ENCODE results near the gene LRIT1. TPM values are rescaled to one million over a fixed set of nuclear protein-coding genes. Genes with fewer than 3 reads are reported as not detected.

Gene LRIT1
- total RNA-seq, 2 experiments from 2014 or later, result not detected

DNA sequence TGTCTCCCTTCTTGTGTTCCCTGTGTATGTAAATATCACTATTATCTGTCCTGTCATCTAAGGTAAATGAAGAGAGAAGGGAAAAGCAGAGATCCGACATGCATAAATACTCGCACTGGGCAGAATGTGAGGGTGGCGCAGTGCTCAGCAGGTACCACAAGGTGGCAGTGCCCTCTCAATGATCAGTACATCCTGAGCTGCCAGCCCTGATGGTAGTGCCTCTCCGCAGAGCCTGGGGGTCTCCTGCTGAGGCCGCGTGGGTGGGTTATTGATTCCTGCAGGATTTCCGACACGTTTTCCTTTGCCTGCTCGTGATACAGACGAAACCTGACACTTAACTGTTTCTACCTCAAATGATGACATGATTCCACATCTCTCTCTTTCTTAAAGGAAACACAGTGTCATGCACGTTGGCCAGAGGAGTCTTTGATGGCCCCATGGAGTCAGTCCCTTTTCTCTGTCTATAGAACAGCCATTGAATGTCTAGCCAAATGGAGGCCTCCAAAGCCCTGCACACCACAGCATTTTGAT lies 23.3 kb upstream of the LRIT1 start:
- Mint-ChIP-seq H3K27me3 (peaks cover 17% of the 10 kb centered on the region), H3K9me3 (no peaks in the 10 kb centered on the region), H3K36me3 (ENCODE audit: low read depth) (no peaks in the 10 kb centered on the region), H3K4me3 (no peak overlapping the region), H3K27ac (no peak overlapping the region), H3K4me1 (peaks cover 19% of the 10 kb centered on the region)
- ChIA-PET POLR2A (no interaction called here), CTCF (interaction anchor here (0.5 to 2.5 kb wide), 7 partner anchors 10 to 353 kb away, joined by 3 to 14 read pairs (median 3); no protein-coding TSS in a partner anchor)
- DNase-seq, result peak; percentile 76

DNA sequence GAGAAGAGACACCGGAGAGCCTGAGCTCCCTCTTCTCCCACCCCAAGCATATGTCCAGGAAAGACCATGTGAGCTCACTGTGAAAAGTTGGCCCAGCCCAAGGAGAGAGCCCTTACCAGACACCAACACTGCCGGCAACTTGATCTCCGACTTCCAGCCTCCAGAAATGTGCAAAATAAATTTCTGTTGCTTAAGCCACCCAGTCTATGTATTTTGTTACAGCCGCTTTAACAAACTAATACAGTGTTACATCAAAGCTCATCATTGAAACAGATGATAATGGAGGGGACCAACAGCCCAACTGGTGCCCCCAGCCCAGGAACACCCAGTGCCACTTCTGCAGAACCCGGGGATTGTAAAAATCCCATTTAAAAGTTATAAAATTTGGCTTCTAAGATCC lies 22.4 kb upstream of the LRIT1 start:
- ChIA-PET CTCF (interaction anchor here (0.5 to 2.1 kb wide), 5 partner anchors 11 to 354 kb away, joined by 3 to 11 read pairs (median 3); no protein-coding TSS in a partner anchor), POLR2A (no interaction called here)
- Mint-ChIP-seq H3K36me3 (ENCODE audit: low read depth) (no peaks in the 10 kb centered on the region), H3K27me3 (peaks cover 14% of the 10 kb centered on the region), H3K27ac (no peak overlapping the region), H3K4me3 (no peak overlapping the region), H3K9me3 (no peaks in the 10 kb centered on the region), H3K4me1 (peaks cover 15% of the 10 kb centered on the region)
- no peak for DNase-seq

DNA sequence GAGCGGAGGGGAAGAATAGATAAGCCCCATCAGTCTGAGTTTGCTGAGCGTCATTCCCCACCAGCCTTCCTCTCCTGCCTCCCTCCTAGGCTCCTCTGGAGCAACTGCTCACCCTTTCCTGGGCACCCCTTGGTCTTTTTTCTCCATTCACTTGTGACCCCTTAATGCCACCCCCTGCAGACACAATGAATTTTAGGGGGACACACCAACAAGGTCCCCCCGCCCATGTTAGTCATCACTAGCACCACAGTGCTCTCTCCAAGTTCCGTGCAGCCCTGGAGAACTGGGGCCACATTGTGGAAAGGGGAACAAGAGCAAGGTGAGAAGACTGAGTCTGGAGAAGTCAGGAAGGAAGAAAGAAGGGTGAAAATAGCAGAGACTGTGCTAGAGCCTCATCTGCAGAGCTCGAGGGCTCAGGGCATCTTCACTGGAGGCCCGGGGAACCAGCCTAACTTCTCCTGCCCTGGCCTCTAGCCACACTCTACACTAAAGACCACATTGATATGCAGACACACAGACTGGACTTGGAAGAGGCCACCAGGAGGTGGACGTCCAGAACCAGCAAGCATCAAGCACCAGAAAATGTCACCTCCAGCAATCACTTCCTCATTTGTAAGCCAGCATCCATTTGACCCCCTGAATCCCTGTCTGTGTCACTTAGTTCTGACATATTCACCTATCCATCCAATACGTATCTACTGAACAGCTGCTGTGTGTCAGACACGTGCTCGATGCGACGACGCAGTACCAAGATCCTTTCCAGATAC lies 21.0 kb upstream of the LRIT1 start:
- no peak overlapping the region for H3K4me3 Mint-ChIP-seq
- POLR2A ChIA-PET, result no interaction called here

DNA sequence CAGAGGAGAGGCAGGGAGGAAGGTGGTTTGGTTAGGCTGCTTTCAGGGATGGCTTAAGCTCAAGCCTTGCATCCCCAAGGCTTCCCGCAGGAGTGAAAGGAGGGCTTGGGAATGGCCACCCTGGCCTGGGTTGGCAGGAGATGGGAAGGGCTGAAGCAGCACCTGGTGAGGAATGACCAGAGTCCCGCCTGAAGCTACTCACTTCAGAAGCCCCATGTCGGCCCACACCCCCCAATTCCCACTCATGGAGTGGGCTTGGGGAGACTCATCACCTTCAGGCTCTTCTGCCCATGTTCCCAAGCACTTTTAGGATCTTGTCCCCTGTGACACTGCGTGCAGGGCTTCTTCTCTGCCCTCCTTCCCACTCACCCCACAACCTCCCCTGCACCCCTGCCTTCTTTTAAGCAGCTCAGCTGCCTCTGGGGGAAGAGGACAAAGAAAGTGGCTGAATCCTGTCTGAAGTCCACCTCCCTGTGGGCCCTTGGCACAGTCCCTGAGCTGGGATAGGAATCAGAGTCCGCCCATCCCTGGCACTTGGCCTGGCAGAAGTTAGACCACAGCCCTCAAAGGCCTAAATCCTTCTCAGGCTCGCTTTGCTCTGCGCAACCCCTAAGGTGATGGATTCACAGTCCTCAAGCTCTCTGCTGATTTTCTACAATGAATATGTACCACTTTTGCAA lies 20.0 kb upstream of the LRIT1 start:
- H3K27me3 Mint-ChIP-seq, result peaks cover 16% of the 10 kb centered on the region
- H3K36me3 Mint-ChIP-seq (ENCODE audit: low read depth), result no peaks in the 10 kb centered on the region

More for the DNA sequence above, 21.0 kb upstream of the LRIT1 start:
- no peak for DNase-seq
- Mint-ChIP-seq H3K36me3 (ENCODE audit: low read depth) (no peaks in the 10 kb centered on the region), H3K9me3 (no peaks in the 10 kb centered on the region), H3K4me1 (peaks cover 5% of the 10 kb centered on the region), H3K27me3 (peaks cover 14% of the 10 kb centered on the region), H3K27ac (no peak overlapping the region)
- CTCF ChIA-PET, result interaction anchor here (1.4 to 1.6 kb wide), 2 partner anchors 10 to 278 kb away, joined by 3 to 4 read pairs; no protein-coding TSS in a partner anchor

DNA sequence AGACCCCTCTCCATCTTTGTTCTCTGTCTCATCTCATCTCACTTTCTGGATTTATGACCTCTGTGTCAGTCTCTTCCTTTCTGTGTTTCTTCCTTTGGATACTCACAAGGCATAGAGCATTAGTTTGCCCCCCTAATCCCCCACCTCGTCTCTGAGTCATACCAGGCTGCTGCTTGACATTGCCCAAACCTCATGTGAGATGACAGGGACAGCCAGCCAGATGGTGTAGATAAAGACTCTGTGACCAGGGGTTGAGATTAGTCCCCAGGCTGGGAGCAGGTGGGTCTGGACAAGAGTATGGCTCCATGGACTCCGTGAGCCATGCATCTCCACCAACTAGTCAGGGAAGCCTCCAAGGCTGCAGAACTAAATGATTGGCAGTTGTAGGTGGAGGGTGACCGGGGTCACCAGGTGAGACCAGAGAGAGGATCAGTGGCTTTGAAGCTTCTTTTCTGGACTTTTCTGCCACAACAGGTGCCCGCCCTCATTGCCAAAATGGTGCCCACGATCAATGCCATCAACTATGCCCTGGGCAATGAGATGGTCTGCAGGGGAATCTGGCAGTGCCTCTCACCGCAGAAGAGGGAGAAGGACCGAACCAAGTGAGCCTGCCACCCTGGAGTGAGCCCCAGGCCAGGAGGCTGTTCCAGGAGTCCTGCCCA lies 16.8 kb upstream of the LRIT1 start:
- no peaks in the 10 kb centered on the region for H3K36me3 Mint-ChIP-seq (ENCODE audit: low read depth)
- ChIA-PET CTCF (interaction anchor here (1.9 to 2.1 kb wide), 2 partner anchors 9 to 282 kb away, joined by 7 to 8 read pairs; no protein-coding TSS in a partner anchor), POLR2A (no interaction called here)
- H3K27me3 Mint-ChIP-seq, result peaks cover 11% of the 10 kb centered on the region
- no peak overlapping the region for H3K27ac Mint-ChIP-seq
- no peaks in the 10 kb centered on the region for H3K4me1 Mint-ChIP-seq
- H3K4me3 Mint-ChIP-seq, result no peak overlapping the region
- no peak for DNase-seq
- no peaks in the 10 kb centered on the region for H3K9me3 Mint-ChIP-seq

More for the DNA sequence above, 20.0 kb upstream of the LRIT1 start:
- no peak overlapping the region for H3K27ac Mint-ChIP-seq
- H3K9me3 Mint-ChIP-seq, result no peaks in the 10 kb centered on the region
- ChIA-PET POLR2A (no interaction called here), CTCF (interaction anchor here (0.9 to 1.6 kb wide), 3 partner anchors 9 to 279 kb away, joined by 3 to 4 read pairs (median 4); no protein-coding TSS in a partner anchor)
- no peak for DNase-seq
- peaks cover 4% of the 10 kb centered on the region for H3K4me1 Mint-ChIP-seq
- no peak overlapping the region for H3K4me3 Mint-ChIP-seq

DNA sequence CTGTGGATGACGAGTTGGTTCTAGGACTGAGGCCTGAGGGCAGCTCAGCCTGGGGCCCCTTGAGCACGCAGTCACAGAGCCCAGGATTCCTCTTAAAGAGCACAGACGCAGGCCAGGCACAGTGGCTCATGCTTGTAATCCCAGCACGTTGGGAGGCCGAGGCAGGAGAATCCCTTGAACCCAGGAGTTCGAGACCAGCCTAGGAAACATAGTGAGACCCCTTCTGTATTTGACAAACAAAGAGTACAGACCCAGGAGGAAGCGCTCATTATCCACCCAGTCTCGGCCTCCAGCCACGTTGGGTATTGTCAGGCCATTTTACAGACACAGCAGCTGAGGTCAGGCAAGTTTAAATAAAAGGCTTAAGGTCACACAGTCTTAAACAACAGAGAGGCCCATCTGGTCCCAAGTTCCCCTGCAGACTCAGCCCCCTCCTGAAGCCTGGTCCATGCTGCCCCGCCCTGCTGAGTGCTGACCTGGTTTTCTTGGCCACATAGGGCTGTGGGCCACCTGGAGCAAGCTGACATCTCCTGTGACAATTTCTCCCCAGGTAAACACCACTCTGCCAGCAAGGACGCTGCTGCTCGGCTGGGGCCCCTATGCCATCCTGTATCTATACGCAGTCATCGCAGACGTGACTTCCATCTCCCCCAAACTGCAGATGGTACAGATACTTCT lies 16.1 kb upstream of the LRIT1 start:
- Mint-ChIP-seq H3K4me3 (no peak overlapping the region), H3K36me3 (ENCODE audit: low read depth) (no peaks in the 10 kb centered on the region), H3K27me3 (peaks cover 9% of the 10 kb centered on the region), H3K4me1 (no peaks in the 10 kb centered on the region), H3K27ac (no peak overlapping the region), H3K9me3 (no peaks in the 10 kb centered on the region)
- ChIA-PET POLR2A (no interaction called here), CTCF (interaction anchor here (0.8 to 2.1 kb wide), 7 partner anchors 9 to 283 kb away, joined by 3 to 15 read pairs (median 5); partner anchors contain the start of gene RGR)
- no peak for DNase-seq

DNA sequence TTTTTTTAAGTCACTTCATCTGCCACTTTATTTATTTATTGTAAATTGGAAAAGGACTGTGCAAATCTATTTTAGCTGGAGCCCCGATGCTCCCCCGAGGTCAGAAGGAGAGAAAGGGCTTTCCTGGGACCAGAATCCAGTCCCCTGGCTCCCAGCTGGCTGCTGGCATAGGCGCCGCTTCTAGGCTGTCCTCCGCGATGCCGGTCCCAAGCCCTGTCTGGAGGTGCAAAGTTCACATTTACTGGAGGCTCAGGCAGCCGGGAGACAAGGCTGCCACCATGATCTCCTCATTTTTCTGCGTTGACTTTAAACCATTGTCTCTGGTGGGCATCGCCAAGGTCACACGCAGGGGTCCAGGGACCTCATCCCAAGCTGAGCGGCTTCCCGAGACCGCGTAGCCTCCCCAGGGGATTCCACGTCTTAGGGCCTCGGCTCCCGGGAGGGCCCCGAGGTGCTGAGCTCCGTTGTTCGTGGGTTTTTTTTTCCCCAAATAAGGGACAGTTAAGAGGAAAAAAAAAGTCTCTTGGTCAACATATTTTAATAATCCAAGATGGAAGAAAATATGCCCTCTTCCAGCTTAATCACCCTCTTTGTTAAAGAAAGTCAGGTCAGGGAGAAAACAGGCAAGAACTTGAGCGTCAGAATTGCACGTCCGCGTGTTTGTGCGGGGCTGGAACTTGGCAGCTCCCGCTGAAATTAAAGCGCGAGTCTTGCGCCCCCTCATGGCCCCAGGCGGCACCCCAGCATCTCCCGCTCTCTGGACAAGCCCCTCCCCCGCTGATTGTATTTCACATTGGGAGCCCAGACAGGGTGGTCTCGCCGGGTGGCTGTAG lies 15.4 kb upstream of the LRIT1 start:
- Mint-ChIP-seq H3K36me3 (ENCODE audit: low read depth) (no peaks in the 10 kb centered on the region), H3K9me3 (no peaks in the 10 kb centered on the region), H3K27ac (no peak overlapping the region), H3K4me3 (no peak overlapping the region), H3K4me1 (no peaks in the 10 kb centered on the region), H3K27me3 (peaks cover 11% of the 10 kb centered on the region)
- POLR2A ChIA-PET, result no interaction called here
- CTCF ChIA-PET, result interaction anchor here (0.8 to 2.1 kb wide), 7 partner anchors 10 to 284 kb away, joined by 3 to 15 read pairs (median 5); partner anchors contain the start of gene RGR
- peak; percentile 41 for DNase-seq

DNA sequence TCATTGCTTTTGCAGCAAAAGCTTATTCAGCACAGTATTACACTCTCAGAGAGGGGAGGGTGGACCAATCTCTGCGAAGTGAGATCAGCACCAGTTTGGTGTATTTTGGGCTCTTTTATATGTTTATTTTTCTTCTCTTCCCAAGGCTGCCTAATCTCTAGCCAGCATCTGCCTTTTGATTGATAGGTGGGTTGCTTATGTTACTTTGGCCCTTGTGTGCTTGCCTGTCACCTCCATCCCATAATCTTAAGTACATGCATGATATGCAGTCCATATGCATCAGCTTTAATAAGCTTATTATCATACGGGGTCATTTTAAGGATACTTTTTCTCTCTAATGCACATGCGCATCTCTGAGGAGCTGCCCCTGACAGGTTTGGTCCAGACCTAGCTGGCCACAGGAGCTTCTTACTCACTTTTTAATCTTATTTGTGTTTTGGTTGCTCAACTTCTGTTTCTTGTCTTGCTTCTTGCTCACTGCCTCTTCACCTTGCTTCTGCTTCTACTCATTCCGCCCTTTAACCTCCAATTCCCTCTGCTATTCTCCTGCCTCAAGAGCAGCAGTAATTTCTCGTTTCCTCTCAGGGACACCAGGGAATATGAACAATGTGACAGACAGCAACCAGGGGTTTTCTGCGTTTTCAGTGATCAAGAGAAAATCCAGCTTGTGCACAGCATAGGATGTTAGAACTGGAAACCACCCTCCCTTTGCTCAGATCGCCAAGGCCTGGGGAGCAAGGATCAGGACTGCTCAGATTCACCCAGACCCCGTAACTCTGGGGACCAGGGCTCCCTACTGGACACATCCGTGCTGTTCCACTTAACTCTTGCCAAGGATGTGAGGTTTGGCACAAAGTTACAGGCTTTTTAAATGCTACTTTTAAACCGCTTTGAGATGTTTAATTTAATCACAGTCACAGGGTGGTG lies 13.5 kb upstream of the LRIT1 start:
- CTCF ChIA-PET, result interaction anchor here (0.6 kb wide), 1 partner anchor 109 kb away, joined by 3 read pairs; no protein-coding TSS in a partner anchor
- no peak overlapping the region for H3K4me3 Mint-ChIP-seq
- H3K27me3 Mint-ChIP-seq, result peaks cover 12% of the 10 kb centered on the region
- no peaks in the 10 kb centered on the region for H3K9me3 Mint-ChIP-seq
- no peaks in the 10 kb centered on the region for H3K36me3 Mint-ChIP-seq (ENCODE audit: low read depth)
- no peak for DNase-seq
- H3K4me1 Mint-ChIP-seq, result no peaks in the 10 kb centered on the region
- no peak overlapping the region for H3K27ac Mint-ChIP-seq
- POLR2A ChIA-PET, result no interaction called here

DNA sequence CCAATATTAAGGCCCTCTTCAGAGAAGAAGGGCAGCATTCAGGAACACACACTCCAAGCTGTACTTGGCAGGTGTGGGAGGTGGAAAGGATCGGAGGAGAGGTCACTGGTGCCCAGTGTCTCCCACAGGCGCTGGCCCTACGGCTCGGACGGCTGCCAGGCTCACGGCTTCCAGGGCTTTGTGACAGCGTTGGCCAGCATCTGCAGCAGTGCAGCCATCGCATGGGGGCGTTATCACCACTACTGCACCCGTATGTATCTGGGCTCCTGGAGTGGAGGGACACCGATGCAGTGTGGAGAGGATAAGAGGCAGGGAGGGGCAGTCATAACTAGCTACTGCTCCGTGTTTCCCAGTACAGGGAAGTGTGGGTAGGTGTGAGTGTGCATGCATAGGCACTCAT lies 7.4 kb upstream of the LRIT1 start:
- CTCF ChIA-PET, result interaction anchor here (0.8 to 3.9 kb wide), 4 partner anchors 8 to 288 kb away, joined by 3 to 15 read pairs (median 6); no protein-coding TSS in a partner anchor
- POLR2A ChIA-PET, result no interaction called here
- no peak for DNase-seq

DNA sequence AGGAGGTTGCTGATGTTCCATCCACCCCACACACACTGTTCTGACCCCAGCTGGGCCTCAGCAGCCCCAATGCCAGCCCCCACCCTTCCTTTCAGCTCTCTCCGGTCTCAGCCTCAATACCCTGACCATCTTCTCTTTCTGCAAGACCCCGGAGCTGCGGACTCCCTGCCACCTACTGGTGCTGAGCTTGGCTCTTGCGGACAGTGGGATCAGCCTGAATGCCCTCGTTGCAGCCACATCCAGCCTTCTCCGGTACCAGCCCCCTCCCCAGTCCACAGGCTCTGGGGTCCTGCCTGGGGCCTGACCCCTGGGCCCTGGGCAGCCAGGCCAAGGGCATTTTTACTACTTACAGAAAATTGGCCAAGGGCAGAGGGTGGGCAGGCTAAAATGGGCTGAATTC lies 6.2 kb upstream of the LRIT1 start:
- CTCF ChIA-PET, result interaction anchor here (1.2 to 3.9 kb wide), 2 partner anchors 9 to 14 kb away, joined by 6 to 15 read pairs; no protein-coding TSS in a partner anchor
- no peak for DNase-seq
- no peak overlapping the region for H3K27ac Mint-ChIP-seq
- H3K27me3 Mint-ChIP-seq, result peaks cover 7% of the 10 kb centered on the region
- POLR2A ChIA-PET, result no interaction called here
- no peaks in the 10 kb centered on the region for H3K36me3 Mint-ChIP-seq (ENCODE audit: low read depth)
- H3K4me3 Mint-ChIP-seq, result no peak overlapping the region
- H3K4me1 Mint-ChIP-seq, result no peaks in the 10 kb centered on the region
- H3K9me3 Mint-ChIP-seq, result no peaks in the 10 kb centered on the region

More for the DNA sequence above, 7.4 kb upstream of the LRIT1 start:
- Mint-ChIP-seq H3K27ac (no peak overlapping the region), H3K36me3 (ENCODE audit: low read depth) (no peaks in the 10 kb centered on the region), H3K4me3 (no peak overlapping the region), H3K27me3 (peaks cover 12% of the 10 kb centered on the region), H3K9me3 (no peaks in the 10 kb centered on the region), H3K4me1 (no peaks in the 10 kb centered on the region)
